DOHH2 (cell line): ENCODE data around the gene MPHOSPH9.

ENCODE experiments used
- CTCF ChIP-seq: fragments of 200-600 bp; sonication (generic); IDR thresholded peaks from one replicate; pipeline ENCODE4 v1.5.1; 2014; ENCODE audit warnings: antibody characterized with exemption, mild to moderate bottlenecking, low read depth, low read length; ENCODE audit not compliant: poor library complexity, severe bottlenecking
- EZH2phosphoT487 ChIP-seq: fragments of 200-600 bp; sonication (generic); IDR thresholded peaks from 2 replicates; pipeline ENCODE4 v1.6.1; 2017; ENCODE audit warnings: borderline replicate concordance, mild to moderate bottlenecking, antibody characterized with exemption, low read length, moderate library complexity, mixed read lengths

- TF ChIP-seq CTCF (no peak), EZH2phosphoT487 (no peak)
These were observed 81.2 kb downstream of the MPHOSPH9 start for GRCh38 chr12:123151457-123152454.
